Osteocyte (in vitro differentiated cells): ENCODE results near the gene DCBLD1. TPM values are rescaled to one million over a fixed set of nuclear protein-coding genes. Genes with fewer than 3 reads are reported as not detected.
A peak's percentile ranks its signal among the peaks of the same experiment; 100 is the strongest.

Experiments
- DNase-seq: peaks from one replicate; pipeline ENCODE4 v3.0.0; 2021; ENCODE audit warnings: mixed read lengths; ENCODE audit not compliant: unreplicated experiment; ENCODE audit errors: extremely low spot score
- H3K27ac Mint-ChIP-seq: one replicate; pipeline ENCODE4 v1.8.0; 2021; ENCODE audit warnings: mild to moderate bottlenecking, mixed read lengths; ENCODE audit not compliant: unreplicated experiment
- H3K27me3 Mint-ChIP-seq: one replicate; pipeline ENCODE4 v1.8.0; 2021; ENCODE audit warnings: mixed read lengths; ENCODE audit not compliant: unreplicated experiment
- H3K36me3 Mint-ChIP-seq: one replicate; pipeline ENCODE4 v1.8.0; 2021; ENCODE audit warnings: mixed read lengths; ENCODE audit not compliant: unreplicated experiment
- H3K4me1 Mint-ChIP-seq: one replicate; pipeline ENCODE4 v1.8.0; 2021; ENCODE audit warnings: mixed read lengths; ENCODE audit not compliant: unreplicated experiment
- H3K4me3 Mint-ChIP-seq: one replicate; pipeline ENCODE4 v1.8.0; 2021; ENCODE audit warnings: mild to moderate bottlenecking, moderate library complexity, mixed read lengths; ENCODE audit not compliant: unreplicated experiment
- H3K9me3 Mint-ChIP-seq: one replicate; pipeline ENCODE4 v1.8.0; 2021; ENCODE audit warnings: mixed read lengths; ENCODE audit not compliant: unreplicated experiment
- total RNA-seq: library from RNA; stranded (reverse); gene quantifications from 2 replicates; pipeline ENCODE4 v1.2.1, GENCODE V29; 2021
- TF ChIP-seq, protein P1 (sequence below): fragments of 200-600 bp; sonication (generic); IDR thresholded peaks from 2 replicates; pipeline ENCODE4 v1.5.0; 2021; ENCODE audit warnings: antibody characterized with exemption, mild to moderate bottlenecking, moderate library complexity

DCBLD1 gene
- total RNA-seq, 1 donor from 2014 or later, result 12.2 TPM

DNA sequence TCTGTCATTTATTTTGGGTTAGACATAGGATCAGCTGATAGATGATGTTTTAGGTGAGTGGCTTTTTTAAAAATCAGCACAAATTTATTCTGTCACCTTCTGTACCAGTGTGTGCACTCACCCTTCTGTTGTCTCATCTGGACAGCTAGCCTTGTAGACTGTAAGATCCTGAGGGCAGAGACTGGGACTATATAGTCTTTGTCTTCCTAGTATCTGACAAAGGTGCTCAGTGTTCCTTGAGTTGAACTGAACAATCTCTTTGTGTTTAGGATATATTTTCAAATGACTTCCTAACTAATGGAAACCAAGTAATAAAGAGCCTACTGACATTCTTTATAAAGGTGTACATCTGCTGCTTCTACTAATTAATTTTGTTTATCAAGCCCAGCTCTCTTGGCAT lies 3.0 kb downstream of the DCBLD1 start:
- no peak for DNase-seq
- H3K27ac Mint-ChIP-seq, result no peak overlapping the region
- H3K36me3 Mint-ChIP-seq, result no peaks in the 10 kb centered on the region
- TF ChIP-seq, protein P1, sequence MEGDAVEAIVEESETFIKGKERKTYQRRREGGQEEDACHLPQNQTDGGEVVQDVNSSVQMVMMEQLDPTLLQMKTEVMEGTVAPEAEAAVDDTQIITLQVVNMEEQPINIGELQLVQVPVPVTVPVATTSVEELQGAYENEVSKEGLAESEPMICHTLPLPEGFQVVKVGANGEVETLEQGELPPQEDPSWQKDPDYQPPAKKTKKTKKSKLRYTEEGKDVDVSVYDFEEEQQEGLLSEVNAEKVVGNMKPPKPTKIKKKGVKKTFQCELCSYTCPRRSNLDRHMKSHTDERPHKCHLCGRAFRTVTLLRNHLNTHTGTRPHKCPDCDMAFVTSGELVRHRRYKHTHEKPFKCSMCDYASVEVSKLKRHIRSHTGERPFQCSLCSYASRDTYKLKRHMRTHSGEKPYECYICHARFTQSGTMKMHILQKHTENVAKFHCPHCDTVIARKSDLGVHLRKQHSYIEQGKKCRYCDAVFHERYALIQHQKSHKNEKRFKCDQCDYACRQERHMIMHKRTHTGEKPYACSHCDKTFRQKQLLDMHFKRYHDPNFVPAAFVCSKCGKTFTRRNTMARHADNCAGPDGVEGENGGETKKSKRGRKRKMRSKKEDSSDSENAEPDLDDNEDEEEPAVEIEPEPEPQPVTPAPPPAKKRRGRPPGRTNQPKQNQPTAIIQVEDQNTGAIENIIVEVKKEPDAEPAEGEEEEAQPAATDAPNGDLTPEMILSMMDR, result no peak
- H3K4me3 Mint-ChIP-seq, result no peak overlapping the region
- no peaks in the 10 kb centered on the region for H3K27me3 Mint-ChIP-seq
- H3K4me1 Mint-ChIP-seq, result peaks cover 33% of the 10 kb centered on the region
- no peaks in the 10 kb centered on the region for H3K9me3 Mint-ChIP-seq

DNA sequence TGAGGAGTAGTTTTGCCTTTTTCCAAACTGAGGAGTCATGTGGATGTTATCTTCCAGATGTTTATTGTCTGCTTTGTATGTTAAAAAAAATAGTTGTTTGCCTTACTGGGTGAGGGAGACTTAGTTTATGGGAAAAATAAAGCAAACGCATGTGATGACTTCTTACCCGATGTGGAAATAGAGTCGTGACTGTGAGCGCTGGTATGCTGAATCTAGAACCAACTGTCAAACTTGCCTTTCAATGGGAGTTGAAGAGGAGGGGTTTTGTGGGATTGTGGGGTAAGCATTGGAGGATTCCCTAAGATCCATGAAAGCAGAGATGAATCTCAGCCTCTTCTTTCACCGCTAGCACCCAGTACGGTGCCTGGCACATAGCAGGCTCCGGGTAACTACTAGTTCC lies 5.3 kb downstream of the DCBLD1 start:
- H3K4me1 Mint-ChIP-seq, result peaks cover 51% of the 10 kb centered on the region
- no peak overlapping the region for H3K27ac Mint-ChIP-seq
- no peaks in the 10 kb centered on the region for H3K9me3 Mint-ChIP-seq
- TF ChIP-seq, protein P1, result no peak
- DNase-seq, result no peak
- no peaks in the 10 kb centered on the region for H3K27me3 Mint-ChIP-seq
- no peaks in the 10 kb centered on the region for H3K36me3 Mint-ChIP-seq
- H3K4me3 Mint-ChIP-seq, result no peak overlapping the region

DNA sequence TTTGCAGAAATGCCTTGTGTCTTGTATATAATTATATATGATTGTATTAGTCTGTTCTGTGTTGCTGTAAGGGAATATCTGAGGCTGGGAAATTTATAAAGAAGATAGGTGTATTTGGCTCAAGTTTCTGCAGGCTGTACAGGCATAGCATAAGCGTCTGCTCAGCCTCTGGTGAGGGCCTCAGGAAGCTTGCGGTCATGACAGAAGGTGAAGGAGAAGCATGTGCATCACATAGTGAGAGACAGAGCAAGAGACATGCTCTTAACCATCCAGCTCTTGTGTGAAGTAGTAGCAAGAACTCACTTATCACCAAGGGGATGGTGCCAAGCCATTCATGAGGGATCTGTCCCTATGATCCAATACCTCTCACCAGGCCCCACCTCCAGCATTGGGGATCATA lies 6.5 kb downstream of the DCBLD1 start:
- peaks cover 57% of the 10 kb centered on the region for H3K4me1 Mint-ChIP-seq
- no peak overlapping the region for H3K27ac Mint-ChIP-seq

DNA sequence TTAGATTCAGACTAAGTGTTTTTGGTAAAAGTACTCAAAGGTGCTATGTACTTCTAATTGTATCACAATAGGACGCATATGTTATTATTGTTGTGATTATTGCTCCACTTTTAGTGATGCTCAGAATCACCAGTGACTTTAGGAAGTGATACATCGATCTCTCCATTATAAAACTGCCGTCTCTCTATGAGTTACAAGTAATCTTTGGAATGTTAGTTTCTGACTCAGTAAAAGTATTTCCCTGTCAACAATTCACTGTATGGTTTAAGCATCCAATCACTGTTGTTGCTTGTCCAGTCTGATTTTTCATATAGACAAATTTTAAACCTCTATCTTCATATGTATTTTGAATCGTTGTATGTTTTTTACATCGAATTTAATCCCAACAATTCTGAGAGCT lies 9.4 kb downstream of the DCBLD1 start:
- no peak for DNase-seq
- Mint-ChIP-seq H3K4me1 (peaks cover 63% of the 10 kb centered on the region), H3K27me3 (no peaks in the 10 kb centered on the region), H3K36me3 (no peaks in the 10 kb centered on the region), H3K9me3 (no peaks in the 10 kb centered on the region), H3K27ac (peak overlapping the region; percentile 86), H3K4me3 (peak overlapping the region; percentile 11)
- TF ChIP-seq, protein P1, result no peak

More for the DNA sequence above, 6.5 kb downstream of the DCBLD1 start:
- no peaks in the 10 kb centered on the region for H3K36me3 Mint-ChIP-seq
- no peaks in the 10 kb centered on the region for H3K9me3 Mint-ChIP-seq
- H3K4me3 Mint-ChIP-seq, result no peak overlapping the region
- no peaks in the 10 kb centered on the region for H3K27me3 Mint-ChIP-seq
- no peak for DNase-seq
- TF ChIP-seq, protein P1, result no peak

DNA sequence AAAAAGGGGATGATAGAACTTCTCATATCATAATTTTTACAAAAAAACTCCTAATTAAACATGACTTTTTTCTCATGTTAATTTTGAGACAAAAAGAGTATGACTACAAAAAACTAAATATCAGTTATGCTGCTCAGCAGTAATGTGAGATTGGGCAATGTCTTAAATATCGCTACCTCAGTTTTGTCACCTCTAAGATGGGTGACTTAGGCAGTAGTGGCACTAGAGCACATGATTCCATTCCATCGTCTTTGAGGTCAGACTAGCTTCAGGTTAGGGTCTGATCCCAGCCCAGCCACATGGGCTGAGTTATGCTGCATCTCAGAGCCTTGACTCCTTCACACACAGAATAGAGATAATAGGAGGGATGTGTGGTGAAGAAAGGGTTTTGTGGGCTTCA lies 11.0 kb downstream of the DCBLD1 start:
- H3K36me3 Mint-ChIP-seq, result no peaks in the 10 kb centered on the region
- no peak overlapping the region for H3K4me3 Mint-ChIP-seq
- peaks cover 76% of the 10 kb centered on the region for H3K4me1 Mint-ChIP-seq

More for the DNA sequence above, 11.0 kb downstream of the DCBLD1 start:
- peak overlapping the region; percentile 86 for H3K27ac Mint-ChIP-seq
- no peaks in the 10 kb centered on the region for H3K27me3 Mint-ChIP-seq
- DNase-seq, result no peak
- no peaks in the 10 kb centered on the region for H3K9me3 Mint-ChIP-seq
- TF ChIP-seq, protein P1, result no peak
